HG03108 (cell line): ENCODE data around the gene TEX13A.

Experiments
- ATAC-seq: cut with Tn5 transposase; IDR thresholded peaks from one replicate; pipeline ENCODE4 v1.9.1; 2021; ENCODE audit warnings: moderate library complexity; ENCODE audit not compliant: unreplicated experiment

The TEX13A gene

GRCh38 chrX:105179644-105180043 lies 40.9 kb downstream of the TEX13A start:
- no peak for ATAC-seq

DNA sequence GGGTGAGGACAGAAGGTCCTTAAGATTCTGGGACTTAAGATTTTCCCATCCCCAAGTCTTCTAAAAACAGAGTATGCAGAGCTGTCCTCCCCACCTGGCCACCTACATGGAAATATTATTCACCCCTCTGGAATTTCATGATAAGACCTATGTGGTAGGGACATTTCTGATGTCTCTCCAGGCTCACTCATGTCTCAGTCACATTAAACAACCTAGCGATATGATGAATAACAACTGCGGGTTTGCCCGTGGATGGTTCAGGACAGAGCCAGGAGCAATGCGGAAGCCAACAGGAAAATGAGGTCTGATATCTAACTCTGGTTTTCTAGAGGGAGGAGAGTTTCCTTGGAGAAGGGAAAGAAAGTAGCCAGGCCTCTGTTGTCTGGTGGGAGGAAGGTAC lies 47.4 kb downstream of the TEX13A start:
- ATAC-seq = no peak
